NCI-H82 treated with DMSO at 0.1 percent for 48 hours (cell line): ENCODE results near the gene RNF217.
"Not testable (repeated sequence)": the region's sequence is repeated elsewhere in the genome, so short reads cannot be mapped to it uniquely, and the experiment has no call there.

Source experiments
- DNase-seq: peaks from one replicate; lab custom pipeline; 2025; ENCODE audit not compliant: unreplicated experiment; lab: John Stamatoyannopoulos, UW

Gene RNF217

GRCh38 chr6:125050663-125051318 lies 88.6 kb downstream of the RNF217 start:
- no peak for DNase-seq

DNA sequence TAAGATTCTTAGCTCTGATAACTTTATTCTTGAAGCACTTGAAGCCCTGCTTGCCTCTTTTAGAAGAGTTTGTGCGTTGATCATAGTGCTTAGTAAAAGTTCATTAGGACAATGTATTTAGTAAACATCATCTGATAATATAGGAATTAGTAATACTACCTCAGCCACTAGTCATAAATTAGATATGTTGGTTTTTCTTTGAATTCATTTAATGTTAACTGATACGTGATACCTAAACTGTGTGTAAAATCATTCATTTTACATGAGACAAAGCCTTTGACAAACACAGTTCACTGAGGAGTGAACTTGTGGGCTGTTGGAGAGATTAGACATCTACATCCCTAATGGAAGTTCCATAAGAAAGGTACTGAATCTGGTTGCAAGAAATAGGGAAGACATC lies 91.6 kb downstream of the RNF217 start:
- no peak for DNase-seq

DNA sequence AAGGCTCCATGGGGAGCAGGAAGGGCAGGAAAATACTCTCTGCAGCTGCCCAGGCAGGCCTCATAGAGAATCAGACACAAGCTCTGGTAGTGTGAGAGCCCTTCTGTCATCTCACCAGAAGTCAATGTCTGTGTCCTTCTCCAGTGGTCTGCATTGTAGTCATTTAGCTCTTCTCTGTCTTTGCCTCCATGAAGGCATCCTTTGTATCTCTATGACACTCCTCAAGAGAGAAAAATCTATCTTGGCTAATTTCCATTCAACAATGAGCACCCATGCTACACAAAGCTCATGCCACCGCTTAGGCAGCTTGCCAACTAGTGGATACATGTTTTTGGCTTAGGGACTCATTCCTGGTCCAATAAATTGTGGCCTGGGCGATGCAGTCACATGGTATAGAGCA lies 92.1 kb downstream of the RNF217 start:
- DNase-seq = no peak

- DNase-seq = peak; percentile 95
These were observed 95.4 kb downstream of the RNF217 start for GRCh38 chr6:125057392-125058246.

DNA sequence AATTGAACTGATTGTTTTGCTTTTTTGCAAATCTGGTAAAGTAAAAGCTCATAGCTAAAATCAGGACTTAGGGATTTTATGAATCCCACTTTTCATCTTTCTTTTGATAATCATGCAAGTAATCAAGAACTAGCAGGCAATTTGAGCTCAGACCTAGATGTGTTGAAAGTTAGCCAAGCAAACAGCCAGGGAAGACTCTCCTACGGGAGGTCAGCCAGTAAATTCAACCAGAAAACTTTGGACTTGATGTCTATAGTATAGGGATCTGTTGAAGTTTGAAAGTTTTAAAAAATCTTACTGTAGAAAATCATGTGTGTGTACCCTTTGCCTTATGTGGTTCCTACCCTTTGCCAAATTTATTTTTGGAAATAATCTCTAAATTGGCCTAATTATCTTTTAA lies 96.3 kb downstream of the RNF217 start:
- DNase-seq = no peak

DNA sequence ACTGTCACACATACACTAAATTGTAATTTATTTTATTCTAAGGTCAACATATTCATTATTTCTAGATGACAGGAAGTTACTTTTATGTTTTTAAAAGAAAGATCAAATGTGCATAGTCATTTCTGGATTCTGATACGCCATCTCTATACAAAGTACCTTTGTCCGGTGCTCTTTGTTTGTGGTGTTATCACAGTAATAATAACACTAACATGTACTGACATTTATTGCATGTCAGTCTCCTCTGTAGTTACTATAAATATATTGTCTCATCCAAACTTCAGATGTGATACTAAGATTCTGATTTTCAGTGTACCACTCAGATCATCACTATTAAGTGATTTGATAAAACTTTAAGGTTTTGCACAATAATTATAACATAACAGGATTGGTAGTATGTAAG lies 101.1 kb downstream of the RNF217 start:
- no peak for DNase-seq

GRCh38 chr6:125066140-125066539 lies 103.9 kb downstream of the RNF217 start:
- DNase-seq = no peak

- no peak for DNase-seq
These were observed 104.7 kb downstream of the RNF217 start for GRCh38 chr6:125066964-125067363.

- no peak for DNase-seq
These were observed 105.3 kb downstream of the RNF217 start for GRCh38 chr6:125067552-125067951.

DNA sequence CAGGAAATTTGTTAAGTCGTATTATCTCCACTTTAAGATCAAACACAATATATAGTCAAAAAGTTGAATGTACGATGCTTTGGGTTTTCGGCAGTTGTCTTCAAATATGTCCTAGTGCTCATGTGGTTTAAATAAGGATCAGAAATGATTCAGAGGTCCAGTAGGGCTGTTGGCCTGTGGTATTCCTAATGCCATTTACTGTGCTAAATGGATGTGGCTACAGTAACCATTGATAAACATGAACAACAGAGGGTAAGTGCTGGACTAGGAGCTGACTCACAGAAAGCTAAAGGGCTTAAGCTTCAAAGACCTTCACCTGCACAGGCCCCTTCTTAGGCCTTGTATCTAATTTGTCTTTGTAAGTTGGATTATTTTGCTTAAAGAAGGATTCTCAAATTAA lies 110.8 kb downstream of the RNF217 start:
- peak; percentile 98 for DNase-seq

DNA sequence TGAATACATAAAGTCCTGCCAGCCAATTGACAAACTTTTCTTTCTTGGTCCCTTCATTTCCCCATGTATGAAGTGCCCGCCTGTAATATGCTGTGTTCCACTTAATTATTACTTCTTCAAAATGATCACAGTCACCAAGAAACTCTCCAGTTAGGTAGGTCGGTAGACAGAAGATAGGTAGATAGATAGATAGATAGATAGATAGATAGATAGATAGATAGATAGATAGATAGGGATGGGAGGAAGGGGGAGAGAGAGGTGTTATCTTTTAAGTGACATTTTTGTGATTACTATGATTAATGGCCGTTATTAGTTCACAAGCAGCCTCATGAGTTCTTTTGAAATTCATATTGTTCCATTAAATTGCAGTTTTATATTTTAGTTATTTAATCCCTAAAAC lies 111.9 kb downstream of the RNF217 start:
- DNase-seq = no peak

- not testable (repeated sequence) for DNase-seq
These were observed 112.8 kb downstream of the RNF217 start for GRCh38 chr6:125075073-125075472.

- DNase-seq = no peak
These were observed 113.7 kb downstream of the RNF217 start for GRCh38 chr6:125075741-125076481.

DNA sequence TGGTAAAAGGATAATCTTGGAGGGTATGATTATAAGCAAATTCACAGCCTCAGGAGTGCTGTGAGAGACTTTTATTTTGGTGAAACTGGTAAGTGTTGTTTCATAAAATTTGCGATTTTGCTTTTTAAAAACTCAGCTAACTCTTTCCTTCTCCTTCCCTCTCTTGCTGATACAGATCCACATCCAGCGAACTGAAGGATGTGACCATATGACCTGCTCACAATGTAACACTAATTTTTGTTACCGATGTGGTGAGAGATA lies 114.2 kb downstream of the RNF217 start:
- no peak for DNase-seq

DNA sequence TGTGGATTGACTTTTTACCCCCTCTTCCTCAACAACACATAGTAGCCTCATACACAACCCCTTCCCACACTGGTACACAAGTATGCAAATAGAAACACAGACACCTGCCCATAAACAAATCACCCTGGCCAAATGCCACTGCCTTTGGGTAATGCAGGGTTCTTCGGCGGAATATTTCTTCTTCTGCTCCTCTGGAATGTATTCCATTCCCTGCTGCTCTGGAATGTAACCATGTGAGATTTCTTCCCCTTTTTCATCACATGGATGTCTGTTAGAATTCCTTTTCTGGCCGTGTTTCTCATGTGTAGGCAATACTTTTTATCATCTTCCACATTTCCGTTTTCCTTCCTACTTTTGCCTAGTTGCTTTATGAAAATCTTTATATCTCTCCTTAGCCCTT lies 115.2 kb downstream of the RNF217 start:
- no peak for DNase-seq

DNA sequence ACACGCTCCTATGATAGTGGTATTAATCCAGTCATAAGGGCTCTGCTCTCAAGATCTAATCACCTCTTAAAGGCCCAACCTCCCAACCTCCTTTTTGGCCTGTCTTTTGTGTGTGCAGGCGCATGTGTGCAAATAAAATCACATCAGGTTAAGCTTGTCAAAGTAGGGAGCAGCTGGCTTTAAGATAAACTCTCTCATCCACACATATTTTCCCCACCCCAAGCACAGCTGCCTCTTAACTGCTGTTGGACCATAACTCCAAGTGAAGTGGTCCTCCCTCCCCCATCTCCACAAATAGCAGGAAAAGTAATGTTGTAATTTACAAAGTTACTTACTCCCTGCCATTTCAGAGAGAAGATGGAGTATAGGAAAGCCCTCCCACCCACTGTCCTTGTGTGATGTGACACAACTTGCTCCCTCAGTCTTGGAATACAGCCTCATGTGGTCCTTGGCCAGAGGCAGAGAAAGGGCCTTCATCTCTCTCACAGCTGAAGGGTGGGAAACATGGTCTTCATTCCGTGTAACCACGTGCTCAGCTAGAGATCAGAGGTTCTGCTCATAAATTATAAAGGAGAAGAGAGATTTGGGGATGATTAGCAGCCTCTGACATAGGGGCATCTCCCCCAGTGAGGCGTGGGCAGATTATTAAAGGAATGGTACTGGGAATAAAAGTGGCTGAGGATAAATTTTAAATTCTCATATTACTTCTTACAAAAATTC lies 116.5 kb downstream of the RNF217 start:
- DNase-seq = peak; percentile 93

- no peak for DNase-seq
These were observed 120.9 kb downstream of the RNF217 start for GRCh38 chr6:125082908-125083683.

DNA sequence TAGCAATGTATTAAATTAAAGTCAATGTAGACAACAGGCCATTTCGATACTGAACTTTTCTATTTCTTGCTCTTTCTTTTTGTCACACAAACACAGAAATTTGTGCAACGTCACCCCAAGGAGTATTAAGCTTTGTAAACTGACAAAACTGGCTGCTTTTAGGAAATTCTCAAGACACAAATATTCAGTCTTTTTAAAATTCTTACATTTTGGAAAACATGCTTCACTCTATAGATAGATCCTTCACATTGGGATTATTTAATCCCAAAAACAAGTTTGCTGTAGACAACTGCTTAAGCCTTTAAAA lies 121.4 kb downstream of the RNF217 start:
- DNase-seq = no peak

DNA sequence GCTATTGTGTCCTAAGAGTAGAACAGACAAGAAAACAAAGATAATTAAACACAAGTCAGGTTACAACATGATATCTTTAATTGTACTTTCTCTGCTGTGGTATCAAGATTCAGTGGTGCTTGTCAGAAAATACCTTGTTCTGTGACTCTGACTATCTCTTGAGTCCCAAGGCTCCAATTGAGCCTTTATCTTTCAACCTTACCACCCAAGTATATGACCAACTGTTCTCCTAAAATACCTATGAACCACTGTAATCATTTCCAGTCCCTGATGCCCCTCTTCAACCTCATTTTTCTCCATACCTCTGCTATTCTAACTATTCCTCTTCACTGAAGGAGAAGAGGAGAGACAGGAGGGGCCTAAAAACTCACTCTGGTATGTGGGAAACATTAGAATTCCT lies 124.5 kb downstream of the RNF217 start:
- DNase-seq = no peak

DNA sequence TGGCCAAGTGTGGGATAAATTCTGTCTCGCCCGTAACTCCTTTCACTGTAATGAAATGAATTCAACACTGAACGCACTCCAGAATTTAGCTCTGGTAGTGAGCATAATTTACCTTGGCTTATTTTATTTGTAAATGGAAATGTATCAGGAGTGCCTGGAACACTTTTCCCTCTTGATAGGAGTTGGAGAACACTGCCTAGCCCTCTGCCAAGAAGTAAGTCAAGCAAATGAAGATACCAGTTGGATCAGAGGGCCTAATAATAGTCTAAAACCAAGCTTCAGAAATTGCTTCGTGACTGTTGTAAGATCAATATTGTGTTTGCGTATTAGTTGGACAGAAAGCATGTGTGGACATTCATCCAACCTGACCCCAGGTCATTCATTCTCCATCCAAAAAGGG lies 126.7 kb downstream of the RNF217 start:
- DNase-seq = no peak

DNA sequence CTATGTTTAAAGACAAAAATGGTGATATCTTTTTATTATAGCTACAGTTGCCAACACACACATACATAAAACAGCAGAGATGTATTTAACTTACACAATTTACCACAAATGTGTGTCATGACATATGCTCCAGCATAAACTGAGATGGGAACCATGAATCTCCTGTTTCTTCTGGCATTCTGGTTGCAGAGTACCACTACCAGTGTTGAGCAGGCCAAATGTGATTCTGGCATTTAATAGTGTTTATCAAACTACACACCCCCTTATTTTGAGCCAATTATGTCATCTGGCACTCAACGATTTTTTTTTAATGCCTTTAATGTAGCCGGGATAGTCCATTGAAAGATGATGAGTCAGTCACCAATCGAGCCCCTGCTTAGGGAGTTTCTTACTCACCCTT lies 132.3 kb downstream of the RNF217 start:
- no peak for DNase-seq
